NOMO-1 (cell line): ENCODE measurements around the gene RALY.

Source experiments
- DNase-seq, 2 experiments: peaks; one replicate each; lab custom pipeline; 2025; ENCODE audit not compliant: unreplicated experiment in 2 of 2; lab: John Stamatoyannopoulos, UW

Gene RALY

DNA sequence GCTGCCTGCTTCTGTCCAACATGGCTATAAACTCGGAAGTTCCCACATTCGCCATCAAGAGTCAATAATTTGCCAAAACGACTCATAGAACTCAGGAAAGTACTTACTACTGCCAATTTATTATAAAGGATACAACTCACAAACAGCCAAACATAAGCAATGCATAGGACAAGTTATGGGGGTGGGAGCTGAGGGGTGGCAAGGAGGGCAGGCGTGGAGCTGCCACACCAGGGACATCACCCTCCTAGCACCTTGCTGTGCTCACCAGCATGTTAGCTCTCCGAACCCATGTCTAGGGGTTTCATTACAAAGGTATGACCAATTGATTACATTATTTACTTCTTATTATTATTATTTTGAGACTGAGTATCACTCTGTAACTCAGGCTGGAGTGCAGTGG is 106.0 kb downstream of the RALY start:
- no peak for DNase-seq

DNA sequence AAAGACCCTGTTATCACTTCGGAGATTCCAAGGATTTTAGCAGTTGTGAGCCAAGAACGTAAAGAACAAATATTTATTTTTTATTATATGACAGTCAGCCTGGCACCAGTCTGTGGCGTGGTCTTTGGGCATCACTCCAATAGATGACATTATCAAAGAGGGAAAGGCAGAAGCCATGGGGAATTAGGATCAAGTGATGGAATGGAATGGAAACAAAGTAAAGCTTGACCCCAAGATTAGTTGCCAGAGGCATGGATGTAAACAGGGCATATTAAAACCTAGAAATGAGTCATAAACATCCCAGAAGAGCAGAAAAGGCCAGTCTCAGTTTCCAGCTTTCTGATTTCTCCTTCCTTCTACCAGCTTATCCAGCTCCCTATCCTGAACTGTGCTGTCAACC is 106.9 kb downstream of the RALY start:
- DNase-seq: no peak

DNA sequence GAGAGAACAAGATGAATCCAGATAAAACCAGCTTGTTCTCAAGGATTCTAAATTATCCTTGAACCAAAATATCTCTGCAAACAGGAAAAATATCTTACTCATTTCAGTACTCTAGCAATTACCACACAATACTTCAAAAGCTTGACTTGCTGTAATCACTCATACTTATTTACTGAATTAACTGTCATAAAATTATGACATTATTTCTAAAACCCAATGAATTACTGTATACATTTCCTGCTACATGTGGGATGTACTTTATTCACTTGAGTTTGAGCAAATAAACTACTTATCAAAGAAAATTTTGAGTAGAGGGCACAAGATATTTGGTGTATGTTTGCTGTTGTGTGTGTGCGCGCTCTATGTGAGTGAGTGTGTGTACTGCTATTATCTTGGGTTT is 108.6 kb downstream of the RALY start:
- DNase-seq: no peak

DNA sequence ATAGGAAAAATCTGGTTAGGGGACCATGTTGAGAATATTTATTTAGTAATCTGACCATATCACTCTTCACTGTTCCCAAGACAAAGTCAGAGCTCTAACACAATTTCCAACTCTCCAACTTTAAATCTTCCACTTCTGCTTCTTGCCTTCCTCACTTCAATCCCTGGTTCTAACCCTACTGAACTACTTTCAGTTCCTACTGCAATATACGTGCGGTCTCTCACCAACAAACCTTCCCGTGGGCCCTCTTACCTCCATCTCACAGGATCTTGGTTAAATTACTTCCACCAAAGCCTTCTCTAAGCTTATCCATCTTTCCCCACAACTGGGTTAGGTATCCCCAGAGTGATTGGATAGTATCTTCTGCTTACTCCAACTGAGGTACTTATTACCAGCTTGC is 110.3 kb downstream of the RALY start:
- DNase-seq: peak in 1 of 2 experiments; percentile 43

DNA sequence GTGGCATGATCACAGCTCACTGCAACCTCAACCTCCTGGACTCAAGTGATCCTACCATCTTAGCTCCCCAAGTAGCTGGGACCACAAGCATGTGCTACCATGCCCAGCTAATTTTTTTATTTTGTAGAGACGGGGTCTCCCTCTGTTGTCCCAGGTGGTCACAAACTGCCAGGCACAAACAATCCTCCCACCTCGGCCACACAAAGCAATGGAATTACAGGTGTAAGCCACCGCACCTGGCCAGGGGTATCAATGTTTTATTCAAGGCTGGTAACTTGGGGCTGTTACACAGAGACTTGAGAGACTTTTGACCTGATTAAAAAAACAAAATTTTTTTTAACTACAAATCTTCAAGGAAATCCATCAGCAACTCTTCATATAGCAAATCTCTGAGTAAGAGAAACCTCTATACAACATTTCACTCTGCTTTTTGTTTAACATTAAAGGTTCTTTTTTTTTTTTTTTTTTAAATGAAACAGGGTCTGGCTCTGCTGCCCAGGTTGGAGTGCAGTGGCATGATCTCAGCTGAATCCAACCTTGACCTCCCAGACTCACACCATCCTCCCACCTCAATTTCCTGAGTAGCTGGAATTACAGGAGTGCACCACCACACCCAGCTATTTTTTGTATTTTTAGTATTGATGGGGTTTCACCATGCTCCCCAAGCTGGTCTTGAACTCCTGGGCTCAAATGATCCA is 112.4 kb downstream of the RALY start:
- DNase-seq: no peak

DNA sequence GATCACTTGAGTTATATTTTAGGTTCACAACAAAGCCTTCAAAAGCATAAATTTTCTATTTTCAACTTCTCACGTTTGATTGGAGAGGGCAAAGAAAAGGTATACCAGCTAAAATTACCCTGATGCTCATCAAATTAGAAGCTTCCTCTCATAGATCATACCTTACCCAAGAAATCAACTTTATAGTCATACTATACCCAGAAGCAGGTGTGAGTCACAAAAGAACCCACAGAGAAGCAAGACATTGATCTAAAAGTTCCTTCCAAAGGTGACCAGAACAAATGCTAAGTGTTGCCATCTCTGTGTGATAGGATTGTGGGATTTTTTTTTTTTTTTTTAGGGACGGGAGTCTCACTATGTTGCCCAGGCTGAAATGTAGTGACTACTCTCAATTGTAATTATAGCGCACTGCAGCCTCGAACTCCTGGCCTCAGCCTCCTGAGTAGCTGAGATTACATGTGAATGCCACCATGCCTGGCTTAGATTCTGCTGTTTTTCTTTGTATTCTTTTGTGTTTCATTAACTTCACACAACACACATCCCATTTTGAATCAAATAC is 115.0 kb downstream of the RALY start:
- no peak for DNase-seq

DNA sequence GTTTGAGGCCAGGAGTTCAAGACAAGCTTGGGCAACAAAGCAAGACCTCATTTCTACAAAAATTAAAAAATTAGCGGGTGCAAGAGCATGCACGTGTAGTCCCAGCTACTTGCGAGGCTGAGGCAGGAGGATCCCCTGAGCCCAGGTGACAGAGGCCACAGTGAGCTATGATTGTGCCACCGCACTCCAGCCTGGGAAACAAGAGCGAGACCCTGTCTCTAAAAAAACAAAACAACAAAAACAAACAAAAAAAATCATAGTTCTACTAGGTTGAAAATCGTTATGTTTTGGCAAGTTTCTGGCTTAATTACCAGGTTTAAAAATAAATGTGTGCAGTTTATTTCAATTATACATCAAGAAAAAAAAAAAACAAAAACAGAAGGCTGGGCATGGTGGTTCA is 115.7 kb downstream of the RALY start:
- no peak for DNase-seq

DNA sequence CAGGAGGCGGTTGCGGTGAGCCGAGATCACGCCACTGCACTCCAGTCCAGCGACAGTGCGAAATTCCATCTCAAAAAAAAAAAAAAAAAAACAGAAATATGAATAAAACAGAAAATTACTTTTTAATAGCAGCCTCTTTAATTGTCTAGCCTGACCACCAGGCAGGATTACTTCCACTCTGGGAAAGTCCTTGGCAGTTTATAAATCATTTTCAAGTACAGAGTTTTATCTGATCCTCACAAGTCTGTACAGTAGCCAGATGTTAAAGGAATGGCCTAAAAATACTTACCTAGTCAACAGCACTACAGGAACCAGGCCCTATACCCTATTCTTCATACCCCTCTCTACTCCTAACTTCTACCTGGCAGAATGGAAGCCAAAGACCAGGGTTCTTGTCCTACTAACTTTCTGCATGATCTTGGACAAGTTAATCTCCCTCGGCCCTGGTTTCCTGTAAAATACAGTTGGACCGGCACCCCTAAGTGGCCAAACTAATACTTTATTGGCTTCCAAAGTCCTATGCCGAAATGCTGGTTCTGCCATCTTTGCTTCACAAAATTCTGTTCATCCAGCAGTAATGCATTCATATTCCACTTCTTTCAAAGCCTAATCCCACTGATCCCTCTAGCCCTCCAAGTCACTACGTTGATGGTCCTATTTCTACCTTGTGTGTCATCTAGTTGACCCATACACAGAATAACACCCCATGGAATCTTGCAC is 116.5 kb downstream of the RALY start:
- DNase-seq: no peak

DNA sequence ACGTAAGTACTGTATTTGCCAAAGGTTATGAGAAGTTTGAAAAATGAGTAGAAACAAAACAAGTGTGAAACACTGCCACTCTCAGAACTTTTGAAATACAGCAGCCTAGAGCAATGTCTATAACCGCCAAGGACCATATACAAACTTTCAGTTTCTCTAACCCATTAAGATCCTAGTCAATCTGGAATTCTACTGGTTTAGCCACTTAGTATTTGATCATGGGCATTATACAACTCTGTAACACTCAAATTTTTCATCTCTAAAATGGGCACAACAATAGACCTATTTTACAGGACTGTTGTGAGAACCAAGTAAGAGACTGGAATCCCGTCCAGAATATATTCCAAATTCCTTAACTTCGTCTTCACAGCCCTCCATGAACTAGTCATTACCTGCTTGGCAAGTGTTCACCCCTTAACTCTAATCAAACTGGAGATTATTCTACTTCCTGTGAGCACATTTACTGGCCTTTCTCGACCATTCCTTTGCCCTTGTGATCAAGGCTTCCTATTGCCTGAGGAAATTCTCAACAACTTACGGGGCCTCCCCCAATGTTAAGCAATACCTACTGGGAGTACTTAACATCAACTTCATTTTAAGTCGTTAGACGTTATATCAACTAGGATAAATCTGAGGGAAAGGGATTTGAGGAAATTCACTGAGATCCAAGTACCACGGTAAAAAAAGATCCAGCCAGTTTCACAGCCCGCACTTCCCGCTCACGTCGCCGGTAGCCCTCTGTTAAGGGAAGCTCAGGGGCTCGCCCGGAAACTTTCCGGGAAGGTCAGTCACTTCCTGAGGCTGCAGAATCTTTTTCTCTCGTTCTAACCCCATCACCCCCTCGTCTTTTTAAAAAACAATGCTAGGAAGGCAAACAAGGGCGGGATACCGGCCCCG is 117.3 kb downstream of the RALY start:
- peak; percentile 20 to 42 for DNase-seq

DNA sequence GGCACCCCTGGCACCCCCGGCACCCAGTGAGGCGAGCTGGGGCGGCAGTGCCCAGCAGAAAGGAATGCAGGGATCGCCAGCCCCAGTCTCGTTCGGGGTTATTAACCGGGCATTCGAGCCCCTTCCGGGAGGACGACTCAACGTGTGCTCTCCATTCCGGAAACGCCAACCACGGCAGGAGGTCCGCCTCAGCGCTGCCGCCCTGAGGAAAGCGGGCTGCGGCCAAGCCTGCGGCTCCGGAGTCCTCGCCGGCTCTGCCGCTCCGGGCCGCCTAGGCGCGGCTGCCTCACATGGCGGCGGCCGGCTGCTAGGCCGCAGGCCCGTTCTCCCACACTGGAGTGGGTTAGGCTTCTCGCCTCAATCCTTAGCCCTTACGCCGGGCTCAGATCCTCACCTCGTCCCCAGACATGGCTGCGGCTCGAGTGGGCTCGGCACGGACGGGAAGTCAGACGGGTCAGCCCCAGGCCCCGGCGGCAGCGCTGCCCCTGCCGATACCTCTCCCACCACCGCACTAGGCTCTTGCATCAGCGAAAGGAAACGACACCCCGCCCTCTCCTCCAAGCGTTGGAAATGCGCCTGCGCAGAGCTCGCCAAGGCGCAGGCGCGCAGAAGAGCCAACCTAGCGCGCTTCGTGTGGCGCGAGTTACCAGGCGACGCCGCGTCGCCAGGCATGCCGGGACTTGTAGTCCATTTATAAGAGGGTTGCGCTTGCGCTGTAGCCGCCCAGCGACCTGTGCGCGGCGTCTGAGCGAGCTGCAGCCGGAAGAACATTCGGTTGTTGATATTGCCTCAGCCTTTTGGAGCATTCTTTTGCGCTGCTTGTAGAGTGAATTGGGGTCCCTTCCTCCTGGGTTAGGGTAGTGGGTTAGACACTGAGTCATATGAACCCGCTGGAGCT is 118.2 kb downstream of the RALY start, which contains the start of gene EIF2S2:
Gene EIF2S2, minus strand, starts transcription at position 542 of the 898 bp plus-strand sequence. Its CDS starts 133 bp downstream, at position 409.
- peak; percentile 98 for DNase-seq

DNA sequence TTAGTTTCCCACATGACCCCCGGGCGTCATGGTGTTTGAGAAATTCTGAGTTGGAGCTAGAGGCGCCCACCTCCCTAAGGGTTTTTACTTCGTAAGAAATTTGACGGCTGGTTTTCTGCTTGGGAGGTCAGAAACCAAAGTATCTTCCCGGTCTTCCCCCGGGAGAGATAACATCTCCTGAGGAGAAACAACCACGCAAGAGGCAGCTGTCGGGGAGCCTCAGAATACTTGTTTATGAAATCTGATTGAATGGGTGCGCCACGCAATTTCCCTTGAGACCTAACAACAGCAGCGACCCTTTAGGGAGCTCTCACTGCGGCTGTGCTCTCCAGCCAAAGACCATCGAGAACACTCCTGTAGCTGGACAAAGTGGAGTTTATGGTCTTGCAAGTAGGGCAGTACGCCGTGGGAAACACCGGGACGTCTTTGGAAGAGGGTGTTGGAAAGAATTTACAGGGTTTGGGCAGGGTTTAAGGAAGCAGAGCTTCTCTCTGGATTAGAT is 118.9 kb downstream of the RALY start:
- peak in 1 of 2 experiments; percentile 52 for DNase-seq

DNA sequence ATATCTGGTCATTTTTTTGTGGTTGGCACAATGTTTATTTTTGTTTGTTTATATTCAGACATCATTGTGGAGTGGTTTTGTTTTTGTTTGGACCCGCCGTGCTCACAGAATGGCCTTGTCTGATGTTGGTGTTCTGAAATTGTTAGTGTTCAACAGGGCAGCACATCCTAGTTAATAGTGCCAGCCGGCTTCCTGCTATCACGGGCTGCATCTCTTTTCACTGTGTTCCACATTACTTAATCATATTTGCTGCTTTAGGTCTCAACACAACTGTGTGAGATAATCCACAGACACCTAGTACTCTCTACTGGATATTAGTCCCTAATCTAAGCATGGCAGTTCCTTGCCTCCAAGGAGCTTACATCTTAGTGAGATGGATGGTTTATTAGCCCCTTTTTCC is 121.1 kb downstream of the RALY start:
- DNase-seq: no peak

DNA sequence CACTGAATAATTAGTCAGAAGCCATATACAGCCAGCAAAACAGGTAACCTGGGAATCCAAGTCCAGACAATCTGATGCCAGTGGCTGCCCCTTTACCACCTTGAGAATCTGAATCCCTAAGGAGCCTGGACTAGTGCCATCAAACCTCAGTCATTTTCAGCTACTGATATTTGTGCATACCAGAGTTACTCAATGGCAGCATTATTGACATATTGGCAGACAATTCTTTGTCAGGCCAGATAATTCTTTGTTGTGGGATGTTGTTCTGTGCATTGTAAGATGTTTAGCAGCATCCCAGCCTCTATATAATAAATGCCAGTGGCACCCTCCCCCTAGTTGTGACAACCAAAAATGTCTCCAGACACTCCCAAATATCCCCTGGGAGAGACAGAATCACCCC is 121.5 kb downstream of the RALY start:
- no peak for DNase-seq

DNA sequence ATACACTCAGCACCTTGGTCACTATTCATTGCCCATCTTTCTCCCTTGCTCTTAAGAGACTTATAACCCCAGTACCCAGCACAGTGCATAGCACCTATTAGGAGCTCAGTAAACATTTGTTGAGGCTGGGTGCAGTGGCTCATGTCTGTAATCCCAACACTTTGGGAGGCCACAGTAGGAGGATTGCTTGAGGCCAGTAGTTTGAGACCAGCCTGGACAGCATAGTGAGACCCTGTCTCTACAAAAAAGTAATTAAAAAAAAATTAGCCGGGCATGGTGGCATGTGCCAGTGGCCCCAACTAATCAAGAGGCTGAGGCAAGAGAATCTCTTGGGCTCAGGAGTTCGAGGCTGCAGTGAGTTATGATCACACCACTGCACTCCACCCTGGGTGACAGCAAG is 126.5 kb downstream of the RALY start:
- DNase-seq: no peak

DNA sequence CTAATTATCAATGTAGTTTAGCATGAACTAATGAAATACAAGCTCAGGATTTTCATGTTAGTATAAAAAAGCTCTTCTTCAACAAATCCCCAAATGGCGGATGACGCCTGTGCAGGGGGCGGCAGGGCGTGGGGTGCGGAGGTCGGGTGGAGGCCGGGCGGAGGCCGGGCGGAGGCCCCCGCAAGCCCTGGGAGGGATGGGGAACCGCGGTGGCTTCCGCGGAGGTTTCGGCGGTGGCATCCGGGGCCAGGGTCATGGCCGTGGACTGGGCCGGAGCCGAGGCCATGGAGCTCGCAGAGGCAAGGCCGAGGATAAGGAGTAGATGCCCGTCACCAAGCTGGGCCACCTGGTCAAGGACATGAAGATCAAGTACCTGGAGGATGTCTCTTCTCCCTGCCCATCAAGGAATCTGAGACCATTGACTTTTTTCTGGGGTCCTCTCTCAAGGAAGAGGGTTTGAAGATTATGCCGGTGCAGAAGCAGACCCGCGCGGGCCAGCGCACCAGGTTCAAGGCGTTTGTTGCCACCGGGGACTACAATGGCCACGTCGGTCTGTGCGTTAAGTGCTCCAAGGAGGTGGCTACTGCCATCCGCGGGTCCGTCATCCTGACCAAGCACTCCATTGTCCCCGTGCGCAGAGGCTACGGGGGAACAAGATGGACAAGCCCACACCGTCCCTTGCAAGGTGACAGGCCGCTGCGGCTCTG is 128.7 kb downstream of the RALY start:
- no peak for DNase-seq

DNA sequence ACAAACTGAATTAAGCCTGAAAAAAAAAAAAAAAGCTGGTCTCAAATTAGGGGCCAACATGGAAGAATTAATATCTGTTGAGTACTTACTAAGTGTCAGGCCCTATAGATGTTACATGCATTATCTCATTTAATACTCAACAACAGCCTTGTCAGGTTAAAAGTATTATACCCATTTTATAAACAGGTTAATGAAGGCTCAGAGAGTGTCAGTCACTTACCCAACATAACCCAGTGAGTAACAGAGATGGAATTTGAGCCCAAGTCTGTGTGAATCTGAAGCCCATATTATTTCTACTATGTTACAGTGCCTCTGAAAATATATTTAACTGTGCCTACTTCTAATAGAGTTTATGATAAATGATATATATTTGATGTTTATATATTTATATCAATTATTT is 129.6 kb downstream of the RALY start:
- DNase-seq: no peak

DNA sequence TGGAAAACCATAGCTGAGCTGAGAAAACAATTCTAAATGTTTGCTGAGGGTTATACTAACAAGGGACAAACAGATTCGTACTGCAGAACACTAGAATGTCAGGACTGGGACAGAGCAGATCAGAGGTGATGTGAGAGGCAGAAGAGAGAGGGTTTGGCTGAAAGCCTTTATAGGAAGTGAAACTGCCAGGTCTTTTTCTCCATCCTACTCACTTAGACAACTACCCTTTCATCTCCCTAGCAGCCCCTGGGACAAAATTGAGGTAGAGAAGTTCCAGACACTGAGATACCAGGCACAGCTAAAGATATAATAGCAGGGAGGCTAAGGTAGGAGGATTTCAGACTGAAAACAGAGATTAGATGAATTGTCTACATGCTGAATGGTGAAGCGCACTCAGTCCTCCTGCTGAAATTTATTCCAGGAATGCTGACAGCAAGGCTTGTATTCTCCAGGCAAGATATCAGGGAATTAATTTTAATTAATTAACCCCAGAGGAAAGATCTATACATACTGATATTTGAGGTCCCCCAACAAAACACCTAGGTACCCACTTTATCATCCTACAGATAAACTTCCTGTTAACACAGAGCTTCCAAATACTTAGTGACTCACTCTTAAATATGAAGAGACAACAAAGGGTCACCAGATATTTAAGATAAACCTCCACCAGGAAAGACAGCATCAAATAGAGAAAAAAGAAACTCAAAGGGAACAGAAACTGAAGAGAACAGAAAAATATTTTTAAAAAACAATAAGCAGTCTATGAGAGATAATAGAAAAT is 130.9 kb downstream of the RALY start:
- peak; percentile 15 to 52 for DNase-seq

DNA sequence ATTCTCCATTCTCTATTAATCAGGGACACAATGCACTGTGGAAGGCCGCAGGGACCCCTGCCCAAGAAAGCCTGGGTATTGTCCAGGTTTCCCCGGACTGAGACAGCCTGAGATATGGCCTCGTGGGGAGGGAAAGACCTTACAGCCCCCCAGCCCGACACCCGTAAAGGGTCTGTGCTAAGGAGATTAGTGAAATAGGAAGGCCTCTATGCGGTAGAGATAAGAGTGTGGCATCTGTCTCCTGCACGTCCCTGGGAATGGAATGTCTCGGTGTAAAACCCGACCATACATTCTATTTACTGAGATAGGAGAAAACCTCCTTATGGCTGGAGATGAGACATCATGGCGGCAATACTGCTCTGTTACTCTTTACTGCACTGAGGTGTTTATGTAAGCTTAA is 134.1 kb downstream of the RALY start:
- DNase-seq: no peak
